K562 (cell line): ENCODE data around the gene PIP4K2A. TPM values are rescaled to one million over a fixed set of nuclear protein-coding genes. Genes with fewer than 3 reads are reported as not detected.
A peak's percentile ranks its signal among the peaks of the same experiment; 100 is the strongest.

ENCODE experiments used
- CTBP1 ChIP-seq: fragments of 450-650 bp; IDR thresholded peaks from 2 replicates; pipeline ENCODE4 v1.6.1; 2016; ENCODE audit warnings: borderline replicate concordance
- CUX1 ChIP-seq: fragments of 200-800 bp; sonication (Bioruptor generic); IDR thresholded peaks from 2 replicates; pipeline ENCODE4 v1.6.1; 2016; ENCODE audit warnings: missing genetic modification characterization, missing compliant biosample characterization
- E2F3 ChIP-seq: fragments of 250-450 bp; sonication (Bioruptor Pico); IDR thresholded peaks from 2 replicates; pipeline ENCODE4 v1.4.0; 2020; ENCODE audit warnings: mild to moderate bottlenecking
- EP300 ChIP-seq: IDR thresholded peaks from 2 replicates; pipeline ENCODE4 v1.6.1; 2012; ENCODE audit warnings: low read length, improper control_type of control experiment
- MTA1 ChIP-seq: fragments of 450-650 bp; IDR thresholded peaks from 2 replicates; pipeline ENCODE4 v1.6.1; 2017; ENCODE audit warnings: borderline replicate concordance
- PTRF ChIP-seq: fragments of 450-650 bp; IDR thresholded peaks from 2 replicates; pipeline ENCODE4 v1.6.1; 2016; ENCODE audit warnings: mild to moderate bottlenecking, missing genetic modification characterization, missing compliant biosample characterization
- SLC30A9 ChIP-seq: fragments of 250-450 bp; sonication (Bioruptor Pico); IDR thresholded peaks from 2 replicates; pipeline ENCODE4 v1.8.0; 2022; ENCODE audit warnings: mild to moderate bottlenecking, moderate library complexity
- TCF7L2 ChIP-seq: fragments of 150-350 bp; IDR thresholded peaks from 2 replicates; pipeline ENCODE4 v1.6.1; 2016; ENCODE audit warnings: low read depth, mild to moderate bottlenecking, low read length, moderate library complexity
- VEZF1 ChIP-seq: fragments of 200-800 bp; sonication (Bioruptor generic); IDR thresholded peaks from 2 replicates; pipeline ENCODE4 v1.6.1; 2017; ENCODE audit warnings: missing genetic modification characterization, missing compliant biosample characterization
- WHSC1 ChIP-seq: IDR thresholded peaks from one replicate; pipeline ENCODE4 v1.6.1; 2012; ENCODE audit warnings: low read length, control low read depth, inconsistent platforms
- ZFPM2 ChIP-seq: fragments of 250-450 bp; sonication (Bioruptor Pico); IDR thresholded peaks from 2 replicates; pipeline ENCODE4 v1.5.1; 2022; ENCODE audit warnings: mild to moderate bottlenecking
- polyA plus RNA-seq, 8 experiments: library from polyadenylated mRNA; depleted of rRNA in 4 of 8; stranded (reverse) in 5 of 8; unstranded in 3 of 8; fragments of >200 nt; fragmentation: Nextera tagmentation in 2 of 8; fragmentation: Illumina TruSeq in 1 of 8; extraction: Ambion mirVana in 2 of 8; extraction: Trizol in 1 of 8; gene quantifications; 2 replicates each; pipeline versions ENCODE4 v1.2.1 to v1.2.3, GENCODE V29; 2011 to 2014; ENCODE audit warnings: inconsistent platforms in 1 of 8, missing spikeins in 1 of 8
- total RNA-seq, 7 experiments: library from RNA; depleted of rRNA in 6 of 7; stranded (reverse); fragments of >200 nt in 6 of 7; fragmentation: Illumina TruSeq in 2 of 7; extraction: Trizol in 2 of 7; gene quantifications; 2 replicates each; pipeline versions ENCODE4 v1.2.1 to v1.2.3, GENCODE V29; 2011 to 2021; ENCODE audit warnings: low replicate concordance in 1 of 7
- TF ChIP-seq, protein P1 (sequence below): IDR thresholded peaks from 2 replicates; pipeline ENCODE4 v1.6.1; 2011; ENCODE audit warnings: borderline replicate concordance, low read depth, mild to moderate bottlenecking, moderate library complexity, low read length; ENCODE audit not compliant: insufficient read depth, poor library complexity, severe bottlenecking
- TF ChIP-seq, protein P2 (sequence below), 2 experiments: IDR thresholded peaks in 1 of 2; conservative IDR thresholded peaks in 1 of 2; 2 replicates each; pipeline ENCODE4 v1.6.1; 2016; ENCODE audit warnings: low read depth in 2 of 2, mild to moderate bottlenecking in 1 of 2, missing compliant biosample characterization in 1 of 2, missing genetic modification characterization in 1 of 2, moderate library complexity in 1 of 2

The PIP4K2A gene
- total and polyA plus RNA-seq, 9 of the 15 experiments (the other 6 are each of a cell fraction or from before 2014, with no cell fraction given), result 35.6 to 117 (median 71.9) TPM

- 0 out of 2 replicates have a peak, but pooled peaks have one; percentile 12 for TF ChIP-seq VEZF1 (CRISPR knock-in tag)
- TF ChIP-seq WHSC1, result no peak
- TF ChIP-seq CTBP1, result no peak
- TF ChIP-seq, protein P1, sequence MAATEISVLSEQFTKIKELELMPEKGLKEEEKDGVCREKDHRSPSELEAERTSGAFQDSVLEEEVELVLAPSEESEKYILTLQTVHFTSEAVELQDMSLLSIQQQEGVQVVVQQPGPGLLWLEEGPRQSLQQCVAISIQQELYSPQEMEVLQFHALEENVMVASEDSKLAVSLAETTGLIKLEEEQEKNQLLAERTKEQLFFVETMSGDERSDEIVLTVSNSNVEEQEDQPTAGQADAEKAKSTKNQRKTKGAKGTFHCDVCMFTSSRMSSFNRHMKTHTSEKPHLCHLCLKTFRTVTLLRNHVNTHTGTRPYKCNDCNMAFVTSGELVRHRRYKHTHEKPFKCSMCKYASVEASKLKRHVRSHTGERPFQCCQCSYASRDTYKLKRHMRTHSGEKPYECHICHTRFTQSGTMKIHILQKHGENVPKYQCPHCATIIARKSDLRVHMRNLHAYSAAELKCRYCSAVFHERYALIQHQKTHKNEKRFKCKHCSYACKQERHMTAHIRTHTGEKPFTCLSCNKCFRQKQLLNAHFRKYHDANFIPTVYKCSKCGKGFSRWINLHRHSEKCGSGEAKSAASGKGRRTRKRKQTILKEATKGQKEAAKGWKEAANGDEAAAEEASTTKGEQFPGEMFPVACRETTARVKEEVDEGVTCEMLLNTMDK, result no peak
- TF ChIP-seq MTA1, result no peak
- TF ChIP-seq EP300, result peak; percentile 69; the same call in 1 of the 2 replicates
- no peak for TF ChIP-seq PTRF (tag)
- no peak for TF ChIP-seq ZFPM2 (CRISPR knock-in tag)
- no peak for TF ChIP-seq TCF7L2
- TF ChIP-seq E2F3 (CRISPR knock-in tag), result no peak
- TF ChIP-seq, protein P2, sequence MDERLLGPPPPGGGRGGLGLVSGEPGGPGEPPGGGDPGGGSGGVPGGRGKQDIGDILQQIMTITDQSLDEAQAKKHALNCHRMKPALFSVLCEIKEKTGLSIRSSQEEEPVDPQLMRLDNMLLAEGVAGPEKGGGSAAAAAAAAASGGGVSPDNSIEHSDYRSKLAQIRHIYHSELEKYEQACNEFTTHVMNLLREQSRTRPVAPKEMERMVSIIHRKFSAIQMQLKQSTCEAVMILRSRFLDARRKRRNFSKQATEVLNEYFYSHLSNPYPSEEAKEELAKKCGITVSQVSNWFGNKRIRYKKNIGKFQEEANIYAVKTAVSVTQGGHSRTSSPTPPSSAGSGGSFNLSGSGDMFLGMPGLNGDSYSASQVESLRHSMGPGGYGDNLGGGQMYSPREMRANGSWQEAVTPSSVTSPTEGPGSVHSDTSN (CRISPR knock-in tag; IDR thresholded peaks at IDR 0.05; ENCODE audit: low read depth), result no peak
- TF ChIP-seq, protein P2 (tag; conservative IDR thresholded peaks at IDR 0.05; ENCODE audit: low read depth), result 0 out of 2 replicates have a peak, but pooled peaks have one; percentile 20
- TF ChIP-seq SLC30A9 (CRISPR knock-in tag), result no peak
- no peak for TF ChIP-seq CUX1 (CRISPR knock-in tag)
These were observed 47.9 kb downstream of the PIP4K2A start (continued) for GRCh38 chr10:22666287-22667092.
